HG03103 (cell line): ENCODE results near the gene LENG8.

Experiments used
- ATAC-seq: cut with Tn5 transposase; IDR thresholded peaks from one replicate; pipeline ENCODE4 v1.9.1; 2021; ENCODE audit warnings: low read depth; ENCODE audit not compliant: unreplicated experiment

Gene LENG8

GRCh38 chr19:54421521-54421920 is 27.5 kb upstream of the LENG8 start:
- no peak for ATAC-seq

DNA sequence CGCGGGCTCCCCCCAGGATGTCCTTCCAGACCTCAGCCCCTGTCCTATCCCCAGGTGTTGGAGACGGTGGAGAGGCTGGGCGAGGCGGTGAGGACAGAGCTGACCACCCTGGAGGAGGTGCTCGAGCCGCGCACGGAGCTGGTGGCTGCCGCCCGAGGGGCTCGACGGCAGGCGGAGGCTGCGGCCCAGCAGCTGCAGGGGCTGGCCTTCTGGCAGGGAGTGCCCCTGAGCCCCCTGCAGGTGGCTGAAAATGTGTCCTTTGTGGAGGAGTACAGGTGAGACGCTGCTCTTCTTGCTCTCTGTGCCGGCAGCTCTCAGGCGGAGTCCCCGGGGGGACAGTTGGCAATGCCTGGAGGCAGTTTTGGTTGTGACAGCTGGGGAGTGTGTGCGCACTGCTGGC is 26.9 kb upstream of the LENG8 start:
- no peak for ATAC-seq

DNA sequence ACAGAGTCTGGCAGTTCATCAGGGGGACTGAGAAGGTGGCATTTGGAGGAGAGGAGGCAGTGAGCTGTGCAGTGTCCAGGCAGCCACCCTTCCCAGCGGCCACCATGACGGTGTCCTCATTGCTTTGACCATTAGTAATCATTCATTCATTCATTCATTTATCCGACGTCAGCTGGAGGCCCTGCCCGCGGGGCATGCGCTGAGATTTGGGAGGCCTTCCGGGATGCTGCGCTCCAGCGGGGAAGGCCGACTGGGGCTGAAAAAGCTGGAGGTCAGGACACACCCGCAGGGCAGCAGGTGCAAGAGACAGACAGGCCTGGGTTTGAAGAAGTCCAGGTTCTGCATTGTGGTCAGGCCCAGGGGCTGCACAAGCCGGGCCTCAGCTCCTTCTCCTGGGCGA is 24.8 kb upstream of the LENG8 start:
- no peak for ATAC-seq

GRCh38 chr19:54424660-54425381 is 24.2 kb upstream of the LENG8 start:
- no peak for ATAC-seq

- ATAC-seq: no peak
Measured at GRCh38 chr19:54425382-54425723, 23.6 kb upstream of the LENG8 start.

GRCh38 chr19:54426291-54426931 is 22.6 kb upstream of the LENG8 start:
- ATAC-seq: no peak

DNA sequence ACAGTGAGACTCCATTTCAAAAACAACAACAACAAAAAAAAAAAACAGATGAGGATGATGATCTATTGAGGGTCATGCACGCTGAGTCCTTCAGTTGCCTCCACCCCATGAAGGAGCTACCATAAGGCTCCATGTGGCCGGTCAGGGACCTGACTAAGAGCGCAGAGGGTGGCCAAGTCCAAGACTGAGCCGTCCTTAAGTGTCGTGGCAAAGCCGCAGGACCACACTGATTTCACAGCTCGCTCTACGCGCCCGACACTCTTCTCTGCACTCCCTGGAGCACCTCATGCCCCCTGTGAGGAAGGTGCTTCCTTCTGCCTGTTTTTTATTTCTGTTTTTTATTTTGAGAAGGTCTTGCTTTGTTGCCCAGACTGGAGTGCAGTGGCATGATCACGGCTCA is 21.4 kb upstream of the LENG8 start:
- no peak for ATAC-seq

- no peak for ATAC-seq
Measured at GRCh38 chr19:54428323-54429175, 20.4 kb upstream of the LENG8 start.

- ATAC-seq: no peak
Measured at GRCh38 chr19:54429176-54429495, 19.9 kb upstream of the LENG8 start.

DNA sequence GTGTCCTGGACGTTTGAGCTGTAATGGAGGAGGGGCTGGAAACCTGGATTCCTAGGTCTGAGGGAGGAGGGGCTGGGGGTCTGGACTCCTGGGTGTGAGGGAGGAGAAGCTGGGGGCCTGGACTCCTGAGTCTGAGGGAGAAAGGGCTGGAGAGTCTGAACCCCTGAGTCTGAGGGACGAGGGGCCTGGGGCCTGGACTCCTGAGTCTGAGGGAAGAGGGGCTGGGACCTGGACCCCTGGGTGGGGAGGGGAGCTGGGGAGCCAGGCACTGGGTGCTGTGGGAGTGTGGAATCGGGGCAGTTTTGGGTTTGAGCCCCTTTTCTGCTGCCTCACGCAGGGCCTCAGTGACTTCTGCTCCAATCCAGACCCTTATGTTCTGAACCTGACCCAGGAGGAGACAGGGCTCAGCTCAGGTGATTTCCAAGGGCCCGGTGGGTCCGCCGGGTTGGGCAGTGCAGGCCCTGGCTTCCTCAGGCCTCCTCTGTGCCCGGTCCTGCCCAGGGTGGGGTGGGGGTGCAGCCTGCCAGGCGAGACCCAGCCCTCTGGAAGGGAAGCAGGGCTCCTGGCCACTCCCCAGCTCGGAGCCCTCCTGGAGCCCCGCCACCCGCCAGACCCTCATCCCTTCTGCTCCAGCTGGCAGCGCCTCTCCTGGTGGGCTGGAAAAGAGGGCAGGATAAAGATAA is 19.3 kb upstream of the LENG8 start:
- no peak for ATAC-seq

DNA sequence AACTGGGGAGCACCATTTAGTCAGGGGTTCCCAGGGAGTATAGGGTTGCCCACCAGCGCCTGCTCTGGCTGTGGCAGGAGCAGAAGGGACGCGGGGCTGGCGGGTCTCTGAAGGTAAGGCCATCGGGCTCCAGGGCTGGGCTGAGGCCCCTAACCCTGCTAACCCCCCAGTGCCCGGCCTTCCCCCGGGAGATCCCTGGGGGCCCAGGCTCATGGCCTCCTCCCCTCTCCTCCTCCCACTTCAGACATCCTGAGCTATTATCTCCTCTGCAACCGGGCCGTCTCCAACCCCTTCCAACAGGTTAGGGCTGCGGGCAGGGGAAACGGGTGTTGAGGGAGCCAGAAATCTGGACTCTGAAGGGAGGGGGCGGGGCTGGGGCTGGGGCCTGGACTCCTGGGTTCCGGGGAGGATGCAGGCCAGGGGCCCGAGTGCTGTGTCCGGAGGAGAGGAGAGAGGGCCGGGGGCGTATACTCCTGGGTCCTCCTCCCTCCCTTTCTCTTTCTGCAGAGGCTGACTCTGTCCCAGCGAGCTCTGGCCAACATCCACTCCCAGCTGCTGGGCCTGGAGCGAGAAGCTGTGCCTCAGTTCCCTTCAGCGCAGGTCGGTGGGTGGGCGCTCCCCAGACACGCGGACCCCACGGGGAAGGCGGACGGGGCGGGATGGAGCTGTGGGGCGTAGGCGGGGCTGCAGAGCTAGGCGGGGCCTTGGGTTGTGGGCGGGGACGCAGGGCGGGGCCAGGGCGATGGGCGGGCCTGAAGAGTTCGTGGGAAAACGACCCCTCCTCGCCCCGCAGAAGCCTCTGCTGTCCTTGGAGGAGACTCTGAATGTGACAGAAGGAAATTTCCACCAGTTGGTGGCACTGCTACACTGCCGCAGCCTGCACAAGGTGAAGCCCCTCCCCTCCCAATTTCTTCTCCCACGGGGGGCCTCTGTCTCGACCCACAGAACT is 18.4 kb upstream of the LENG8 start:
- ATAC-seq: no peak

GRCh38 chr19:54431255-54431838 is 17.7 kb upstream of the LENG8 start:
- no peak for ATAC-seq

DNA sequence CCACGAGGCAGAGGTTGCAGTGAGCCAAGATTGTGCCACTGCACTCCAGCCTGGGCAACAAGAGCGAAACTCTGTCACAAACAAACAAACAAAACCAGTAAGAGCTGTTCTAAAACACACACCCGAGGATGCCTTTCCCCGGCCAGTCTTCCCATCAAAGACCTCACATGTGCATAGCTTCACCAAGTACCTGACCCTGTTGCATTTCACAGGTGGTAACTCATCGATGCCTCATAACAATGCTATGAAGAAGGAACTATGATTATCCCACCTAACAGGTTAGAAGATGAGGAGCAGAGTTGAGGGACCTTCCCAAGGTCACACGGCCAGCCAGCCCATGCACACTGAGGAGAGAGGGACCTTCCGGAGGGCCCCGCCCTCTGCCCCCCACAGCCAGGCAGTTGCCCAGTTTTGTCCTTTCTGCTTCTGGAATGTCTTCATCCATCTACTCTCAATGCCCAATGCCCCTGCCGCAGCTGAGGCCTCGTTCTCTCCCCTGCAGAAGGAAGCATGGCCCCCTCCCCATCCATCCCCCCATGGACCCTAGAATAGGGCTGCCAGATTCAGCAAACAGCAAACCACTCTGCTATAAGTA is 16.8 kb upstream of the LENG8 start:
- ATAC-seq: no peak

DNA sequence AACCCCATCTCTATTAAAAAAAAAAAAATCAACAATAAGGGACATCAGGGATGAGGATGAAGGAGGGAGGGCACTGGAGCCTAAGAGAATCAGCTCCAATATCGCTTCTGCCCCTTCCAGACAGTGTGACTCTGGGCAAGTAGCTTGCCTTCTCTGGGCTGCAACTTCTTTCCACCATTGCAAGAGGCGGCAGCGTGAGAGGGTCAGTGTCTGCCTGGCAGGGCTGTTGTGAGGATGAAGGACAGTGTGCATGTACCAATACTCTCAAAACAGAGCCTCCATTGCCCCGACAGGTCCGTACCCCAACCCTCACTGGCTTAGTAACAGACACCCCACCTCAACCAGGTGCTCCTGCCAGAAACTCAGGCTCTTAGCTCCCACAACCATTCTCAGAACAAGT is 15.3 kb upstream of the LENG8 start:
- ATAC-seq: no peak

- ATAC-seq: no peak
Measured at GRCh38 chr19:54434112-54434872, 14.7 kb upstream of the LENG8 start.

DNA sequence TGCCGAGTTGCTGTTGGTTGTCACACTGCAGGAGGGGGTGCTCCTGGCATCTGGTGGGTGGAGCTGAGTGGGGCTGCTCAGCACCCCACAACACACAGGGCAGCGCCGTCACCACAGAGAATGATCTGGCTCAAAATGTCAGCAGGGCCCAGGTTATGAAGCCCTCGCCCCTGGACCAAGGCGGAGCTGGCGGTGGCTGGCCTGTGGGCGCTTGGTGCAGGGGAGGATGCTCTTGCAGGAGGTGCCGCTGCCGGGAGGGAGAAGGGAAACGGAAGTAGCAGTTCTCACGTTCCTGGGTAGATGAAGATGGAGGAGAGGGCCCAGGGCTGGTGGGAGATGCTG is 14.2 kb upstream of the LENG8 start:
- ATAC-seq: no peak

- no peak for ATAC-seq
Measured at GRCh38 chr19:54435551-54436016, 13.4 kb upstream of the LENG8 start.

- no peak for ATAC-seq
Measured at GRCh38 chr19:54436031-54436523, 12.9 kb upstream of the LENG8 start.
